ENCODE results near the gene GRIP1. TPM values are rescaled to one million over a fixed set of nuclear protein-coding genes. Genes with fewer than 3 reads are reported as not detected.

GRIP1 gene
- total RNA-seq, 2 experiments from 2014 or later = 5.4 TPM

- CTCF ChIA-PET = no interaction called here
- no peak for DNase-seq
- TF ChIP-seq, protein P1, sequence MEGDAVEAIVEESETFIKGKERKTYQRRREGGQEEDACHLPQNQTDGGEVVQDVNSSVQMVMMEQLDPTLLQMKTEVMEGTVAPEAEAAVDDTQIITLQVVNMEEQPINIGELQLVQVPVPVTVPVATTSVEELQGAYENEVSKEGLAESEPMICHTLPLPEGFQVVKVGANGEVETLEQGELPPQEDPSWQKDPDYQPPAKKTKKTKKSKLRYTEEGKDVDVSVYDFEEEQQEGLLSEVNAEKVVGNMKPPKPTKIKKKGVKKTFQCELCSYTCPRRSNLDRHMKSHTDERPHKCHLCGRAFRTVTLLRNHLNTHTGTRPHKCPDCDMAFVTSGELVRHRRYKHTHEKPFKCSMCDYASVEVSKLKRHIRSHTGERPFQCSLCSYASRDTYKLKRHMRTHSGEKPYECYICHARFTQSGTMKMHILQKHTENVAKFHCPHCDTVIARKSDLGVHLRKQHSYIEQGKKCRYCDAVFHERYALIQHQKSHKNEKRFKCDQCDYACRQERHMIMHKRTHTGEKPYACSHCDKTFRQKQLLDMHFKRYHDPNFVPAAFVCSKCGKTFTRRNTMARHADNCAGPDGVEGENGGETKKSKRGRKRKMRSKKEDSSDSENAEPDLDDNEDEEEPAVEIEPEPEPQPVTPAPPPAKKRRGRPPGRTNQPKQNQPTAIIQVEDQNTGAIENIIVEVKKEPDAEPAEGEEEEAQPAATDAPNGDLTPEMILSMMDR (IDR thresholded peaks at IDR 0.05) = no peak
- Histone ChIP-seq H3K9me3 (ENCODE audit: control insufficient read depth in 1 of 2, insufficient read depth in 1 of 2, low read length in 2 of 2) (no peaks in the 10 kb centered on the region), H3K4me1 (ENCODE audit: insufficient read depth, low read length) (no peaks in the 10 kb centered on the region), H3K36me3 (ENCODE audit: insufficient read depth, low read length) (no peaks in the 10 kb centered on the region), H3K27me3 (ENCODE audit: control insufficient read depth in 1 of 2, insufficient read depth in 2 of 2, low read length in 2 of 2) (no peaks in the 10 kb centered on the region), H3K4me3 (ENCODE audit: low read length) (no peak overlapping the region), H3K27ac (ENCODE audit: low read depth in 1 of 2, low read length in 2 of 2) (no peak overlapping the region)
- intact Hi-C loops (cut with DNase I, micrococcal nuclease) = no loop called here
- Mint-ChIP-seq H3K4me3 (no peak overlapping the region), H3K27me3 (no peaks in the 10 kb centered on the region), H3K9me3 (no peaks in the 10 kb centered on the region), H3K27ac (no peak overlapping the region), H3K36me3 (ENCODE audit: low read depth) (no peaks in the 10 kb centered on the region), H3K4me1 (ENCODE audit: low read depth) (no peaks in the 10 kb centered on the region)
- POLR2A ChIA-PET = no interaction called here
- ATAC-seq (ENCODE audit: poor library complexity) = no peak
Measured at GRCh38 chr12:66724616-66725015, 45.7 kb upstream of the GRIP1 start.

- ChIA-PET POLR2A (no interaction called here), CTCF (no interaction called here)
- Mint-ChIP-seq H3K4me3 (no peak overlapping the region), H3K27ac (no peak overlapping the region), H3K27me3 (no peaks in the 10 kb centered on the region), H3K36me3 (ENCODE audit: low read depth) (no peaks in the 10 kb centered on the region), H3K4me1 (ENCODE audit: low read depth) (no peaks in the 10 kb centered on the region), H3K9me3 (no peaks in the 10 kb centered on the region)
- no peak for ATAC-seq (ENCODE audit: poor library complexity)
- H3K27me3 ChIP-seq (ENCODE audit: control insufficient read depth in 1 of 2, insufficient read depth in 2 of 2, low read length in 2 of 2) = no peaks in the 10 kb centered on the region
- no peak overlapping the region for H3K27ac ChIP-seq (ENCODE audit: low read depth in 1 of 2, low read length in 2 of 2)
- TF ChIP-seq, protein P1 (IDR thresholded peaks at IDR 0.05) = no peak
- H3K4me1 ChIP-seq (ENCODE audit: insufficient read depth, low read length) = no peaks in the 10 kb centered on the region
- no peak for DNase-seq
- no peaks in the 10 kb centered on the region for H3K36me3 ChIP-seq (ENCODE audit: insufficient read depth, low read length)
- intact Hi-C loops (cut with DNase I, micrococcal nuclease) = no loop called here
- H3K9me3 ChIP-seq (ENCODE audit: control insufficient read depth in 1 of 2, insufficient read depth in 1 of 2, low read length in 2 of 2) = no peaks in the 10 kb centered on the region
- H3K4me3 ChIP-seq (ENCODE audit: low read length) = no peak overlapping the region
Measured at GRCh38 chr12:66724026-66724425, 45.1 kb upstream of the GRIP1 start.

DNA sequence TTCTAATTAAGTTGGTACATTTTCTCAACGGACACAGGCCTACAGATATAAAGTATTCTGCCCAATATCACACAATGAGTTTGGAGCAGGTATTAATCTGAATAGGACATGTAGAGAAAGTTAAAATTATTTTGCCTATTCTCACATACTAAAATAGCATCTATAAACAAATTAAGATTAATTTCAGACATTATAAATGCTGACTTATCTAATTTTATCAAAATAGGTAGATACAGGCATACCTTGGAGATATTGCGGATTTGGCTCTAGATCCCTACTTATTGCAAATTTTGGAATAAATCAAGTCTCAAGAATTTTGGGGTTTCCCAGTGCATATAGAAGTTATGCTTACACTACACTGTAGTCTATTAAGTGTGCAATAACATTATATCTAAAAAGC lies 41.0 kb upstream of the GRIP1 start:
- Mint-ChIP-seq H3K9me3 (no peaks in the 10 kb centered on the region), H3K36me3 (ENCODE audit: low read depth) (no peaks in the 10 kb centered on the region), H3K27me3 (no peaks in the 10 kb centered on the region), H3K27ac (no peak overlapping the region), H3K4me1 (ENCODE audit: low read depth) (peaks cover 14% of the 10 kb centered on the region), H3K4me3 (no peak overlapping the region)
- no peak for DNase-seq
- Histone ChIP-seq H3K9me3 (ENCODE audit: control insufficient read depth in 1 of 2, insufficient read depth in 1 of 2, low read length in 2 of 2) (no peaks in the 10 kb centered on the region), H3K27me3 (ENCODE audit: control insufficient read depth in 1 of 2, insufficient read depth in 2 of 2, low read length in 2 of 2) (no peaks in the 10 kb centered on the region), H3K36me3 (ENCODE audit: insufficient read depth, low read length) (no peaks in the 10 kb centered on the region), H3K4me3 (ENCODE audit: low read length) (no peak overlapping the region), H3K4me1 (ENCODE audit: insufficient read depth, low read length) (no peaks in the 10 kb centered on the region), H3K27ac (ENCODE audit: low read depth in 1 of 2, low read length in 2 of 2) (no peak overlapping the region)
- intact Hi-C loops (cut with DNase I, micrococcal nuclease) = no loop called here
- ChIA-PET CTCF (no interaction called here), POLR2A (no interaction called here)
- TF ChIP-seq, protein P1 (IDR thresholded peaks at IDR 0.05) = no peak
- ATAC-seq (ENCODE audit: poor library complexity) = no peak

Measured in CD4-positive, alpha-beta T cell (primary cell).